ENCODE measurements around the gene ITPR1. TPM values are rescaled to one million over a fixed set of nuclear protein-coding genes. Genes with fewer than 3 reads are reported as not detected.

ITPR1 gene
- total and polyA plus RNA-seq, 4 donors = 3.7 to 39.4 (median 8.2) TPM

GRCh38 chr3:4886448-4886847 lies 393.3 kb downstream of the ITPR1 start:
- Histone ChIP-seq H3K9ac (ENCODE audit: low read depth in 1 of 2, low read length in 2 of 2) (no peak overlapping the region), H3K36me3 (ENCODE audit: control insufficient read depth in 4 of 4, insufficient read depth in 3 of 4, low read depth in 1 of 4, low read length in 3 of 4) (no peaks in the 10 kb centered on the region), H3K9me3 (ENCODE audit: control insufficient read depth in 4 of 4, low read length in 3 of 4) (no peaks in the 10 kb centered on the region), H3K27ac (ENCODE audit: low read depth in 1 of 2, low read length in 2 of 2) (no peak overlapping the region), H3K27me3 (ENCODE audit: control insufficient read depth in 4 of 4, insufficient read depth in 4 of 4, low read length in 3 of 4) (no peaks in the 10 kb centered on the region), H3K4me3 (ENCODE audit: low read depth in 1 of 3, low read length in 3 of 3) (no peak overlapping the region), H3K4me1 (ENCODE audit: control insufficient read depth in 4 of 4, insufficient read depth in 4 of 4, low read length in 3 of 4) (peaks cover 0 to 8% (median 3%) of the 10 kb centered on the region in 4 donors)
- DNase-seq (ENCODE audit: low spot score) = no peak
- no peak for TF ChIP-seq TAF1 (conservative IDR thresholded peaks at IDR 0.05)
- TF ChIP-seq YY1 (IDR thresholded peaks at IDR 0.05) = no peak
- TF ChIP-seq ZBTB33 (IDR thresholded peaks at IDR 0.05) = no peak
- no peak for TF ChIP-seq JUND (IDR thresholded peaks at IDR 0.05)
- TF ChIP-seq HNF4G (IDR thresholded peaks at IDR 0.05) = no peak
- no peak for TF ChIP-seq REST (IDR thresholded peaks at IDR 0.05)
- TF ChIP-seq NR2F2 (IDR thresholded peaks at IDR 0.05) = no peak
- no peak for TF ChIP-seq FOXA1 (IDR thresholded peaks at IDR 0.05)
- no peak for TF ChIP-seq FOXA2 (IDR thresholded peaks at IDR 0.05)
- no peak for TF ChIP-seq EGR1 (IDR thresholded peaks at IDR 0.05; ENCODE audit: low read depth in 2 of 2)
- TF ChIP-seq RAD21 (IDR thresholded peaks at IDR 0.05) = no peak
- TF ChIP-seq GABPA (IDR thresholded peaks at IDR 0.05 in 1 of 2, conservative IDR thresholded peaks at IDR 0.05 in 1 of 2) = no peak
- TF ChIP-seq MAX (IDR thresholded peaks at IDR 0.05) = no peak
- no peak for TF ChIP-seq CTCF (IDR thresholded peaks at IDR 0.05; ENCODE audit: low read depth, low read length, missing input control)
- no peak for TF ChIP-seq ATF3 (IDR thresholded peaks at IDR 0.05)
- no peak for TF ChIP-seq HNF4A (conservative IDR thresholded peaks at IDR 0.05)
- no peak for TF ChIP-seq RXRA (IDR thresholded peaks at IDR 0.05)
- 96% methylated on average over 7 of the region's 7 CpGs for WGBS

- no peak overlapping the region for H3K27ac ChIP-seq (ENCODE audit: low read depth in 1 of 2, low read length in 2 of 2)
- H3K4me1 ChIP-seq (ENCODE audit: control insufficient read depth in 4 of 4, insufficient read depth in 4 of 4, low read length in 3 of 4) = peaks cover 0 to 8% (median 3%) of the 10 kb centered on the region in 4 donors
- 64% methylated on average over 8 of the region's 8 CpGs for WGBS
- H3K4me3 ChIP-seq (ENCODE audit: low read depth in 1 of 3, low read length in 3 of 3) = no peak overlapping the region
- DNase-seq (ENCODE audit: low spot score) = no peak
- no peak overlapping the region for H3K9ac ChIP-seq (ENCODE audit: low read depth in 1 of 2, low read length in 2 of 2)
- no peaks in the 10 kb centered on the region for H3K9me3 ChIP-seq (ENCODE audit: control insufficient read depth in 4 of 4, low read length in 3 of 4)
- H3K27me3 ChIP-seq (ENCODE audit: control insufficient read depth in 4 of 4, insufficient read depth in 4 of 4, low read length in 3 of 4) = no peaks in the 10 kb centered on the region
- no peaks in the 10 kb centered on the region for H3K36me3 ChIP-seq (ENCODE audit: control insufficient read depth in 4 of 4, insufficient read depth in 3 of 4, low read depth in 1 of 4, low read length in 3 of 4)
- TF ChIP-seq HNF4G (IDR thresholded peaks at IDR 0.05) (no peak), ZBTB33 (IDR thresholded peaks at IDR 0.05) (no peak), GABPA (IDR thresholded peaks at IDR 0.05 in 1 of 2, conservative IDR thresholded peaks at IDR 0.05 in 1 of 2) (no peak), SP1 (IDR thresholded peaks at IDR 0.05) (no peak), NR2F2 (IDR thresholded peaks at IDR 0.05) (no peak), HNF4A (conservative IDR thresholded peaks at IDR 0.05) (no peak), TAF1 (conservative IDR thresholded peaks at IDR 0.05) (no peak), JUND (IDR thresholded peaks at IDR 0.05) (no peak), MAX (IDR thresholded peaks at IDR 0.05) (no peak), YY1 (IDR thresholded peaks at IDR 0.05) (no peak), RXRA (IDR thresholded peaks at IDR 0.05) (no peak), RAD21 (IDR thresholded peaks at IDR 0.05) (no peak), REST (IDR thresholded peaks at IDR 0.05) (no peak)
These were observed 394.0 kb downstream of the ITPR1 start for GRCh38 chr3:4887177-4887576.
